NB4 (cell line): ENCODE data around the gene ERBB4.

Experiments
- MAX ChIP-seq: IDR thresholded peaks from 2 replicates; pipeline ENCODE4 v1.6.1; 2011; ENCODE audit warnings: low read depth, low read length
- MYC ChIP-seq: IDR thresholded peaks from 2 replicates; pipeline ENCODE4 v1.6.1; 2011; ENCODE audit warnings: low read depth, low read length
- POLR2A ChIP-seq: IDR thresholded peaks from 2 replicates; pipeline ENCODE4 v1.6.1; 2011; ENCODE audit warnings: mild to moderate bottlenecking; ENCODE audit not compliant: insufficient read length; ENCODE audit errors: extremely low read depth
- TF ChIP-seq, protein P1 (sequence below): IDR thresholded peaks from one replicate; pipeline ENCODE4 v1.5.1; 2012; ENCODE audit warnings: low read depth, low read length

GRCh38 chr2:212024040-212024439 lies 514.6 kb downstream of the ERBB4 start:
- TF ChIP-seq, protein P1, sequence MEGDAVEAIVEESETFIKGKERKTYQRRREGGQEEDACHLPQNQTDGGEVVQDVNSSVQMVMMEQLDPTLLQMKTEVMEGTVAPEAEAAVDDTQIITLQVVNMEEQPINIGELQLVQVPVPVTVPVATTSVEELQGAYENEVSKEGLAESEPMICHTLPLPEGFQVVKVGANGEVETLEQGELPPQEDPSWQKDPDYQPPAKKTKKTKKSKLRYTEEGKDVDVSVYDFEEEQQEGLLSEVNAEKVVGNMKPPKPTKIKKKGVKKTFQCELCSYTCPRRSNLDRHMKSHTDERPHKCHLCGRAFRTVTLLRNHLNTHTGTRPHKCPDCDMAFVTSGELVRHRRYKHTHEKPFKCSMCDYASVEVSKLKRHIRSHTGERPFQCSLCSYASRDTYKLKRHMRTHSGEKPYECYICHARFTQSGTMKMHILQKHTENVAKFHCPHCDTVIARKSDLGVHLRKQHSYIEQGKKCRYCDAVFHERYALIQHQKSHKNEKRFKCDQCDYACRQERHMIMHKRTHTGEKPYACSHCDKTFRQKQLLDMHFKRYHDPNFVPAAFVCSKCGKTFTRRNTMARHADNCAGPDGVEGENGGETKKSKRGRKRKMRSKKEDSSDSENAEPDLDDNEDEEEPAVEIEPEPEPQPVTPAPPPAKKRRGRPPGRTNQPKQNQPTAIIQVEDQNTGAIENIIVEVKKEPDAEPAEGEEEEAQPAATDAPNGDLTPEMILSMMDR = no peak
- TF ChIP-seq POLR2A (no peak), MAX (no peak), MYC (no peak)
